HTR-8/SVneo (cell line): Measurements from ENCODE around the gene PTN.

Experiments used
- DNase-seq: peaks from one replicate; pipeline ENCODE4 v3.0.0; 2011; ENCODE audit warnings: low spot score, mixed read lengths; ENCODE audit not compliant: insufficient read length
- FAIRE-seq: peaks from 2 replicates; lab custom pipeline; 2011; peaks lifted over from hg19 to GRCh38; lab: Jason Lieb, UNC

The PTN gene

GRCh38 chr7:137325927-137326326 is 17.6 kb downstream of the PTN start:
- FAIRE-seq (no peak), DNase-seq (no peak)

DNA sequence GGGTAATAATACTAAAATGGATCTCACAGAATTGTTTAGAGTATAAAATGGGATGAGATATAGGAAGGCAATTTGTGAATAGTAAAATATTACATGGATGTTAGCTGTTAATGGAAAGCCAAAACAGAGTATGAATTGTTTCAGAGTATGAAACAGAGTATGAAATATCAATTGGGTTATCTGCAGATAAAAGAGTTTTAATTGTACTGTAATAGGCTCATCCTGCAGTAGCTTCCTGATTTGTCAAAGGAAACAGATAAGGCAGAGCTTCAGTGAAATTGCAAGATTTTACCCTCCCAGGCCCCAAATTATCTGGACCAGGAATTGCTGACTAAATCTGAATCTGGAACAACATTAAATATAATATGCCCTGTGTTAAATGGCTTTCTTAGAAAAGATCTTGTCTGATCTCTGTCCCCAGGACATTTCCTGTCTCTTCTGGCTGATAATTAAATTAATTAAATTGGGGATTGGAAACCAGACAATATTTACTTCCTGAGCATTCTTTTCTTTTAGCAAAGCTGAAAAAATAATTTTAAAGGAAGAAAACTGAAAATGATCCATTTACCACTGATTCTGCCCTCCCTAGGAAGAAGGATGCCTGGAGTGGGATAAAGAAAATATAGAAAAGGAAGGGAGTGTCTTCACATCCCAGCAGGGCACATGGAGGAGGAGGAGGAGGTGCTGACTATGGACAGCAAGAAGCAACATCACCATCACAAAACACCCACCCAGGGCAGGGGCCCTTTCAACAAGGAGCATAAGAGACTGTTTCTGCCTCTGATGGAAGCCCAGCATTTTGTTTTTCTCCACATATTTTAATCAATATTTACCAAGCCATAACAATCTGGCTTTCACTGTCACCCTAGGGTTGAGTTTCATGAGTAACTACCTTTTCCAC is 18.5 kb downstream of the PTN start:
- DNase-seq (no peak), FAIRE-seq (no peak)

DNA sequence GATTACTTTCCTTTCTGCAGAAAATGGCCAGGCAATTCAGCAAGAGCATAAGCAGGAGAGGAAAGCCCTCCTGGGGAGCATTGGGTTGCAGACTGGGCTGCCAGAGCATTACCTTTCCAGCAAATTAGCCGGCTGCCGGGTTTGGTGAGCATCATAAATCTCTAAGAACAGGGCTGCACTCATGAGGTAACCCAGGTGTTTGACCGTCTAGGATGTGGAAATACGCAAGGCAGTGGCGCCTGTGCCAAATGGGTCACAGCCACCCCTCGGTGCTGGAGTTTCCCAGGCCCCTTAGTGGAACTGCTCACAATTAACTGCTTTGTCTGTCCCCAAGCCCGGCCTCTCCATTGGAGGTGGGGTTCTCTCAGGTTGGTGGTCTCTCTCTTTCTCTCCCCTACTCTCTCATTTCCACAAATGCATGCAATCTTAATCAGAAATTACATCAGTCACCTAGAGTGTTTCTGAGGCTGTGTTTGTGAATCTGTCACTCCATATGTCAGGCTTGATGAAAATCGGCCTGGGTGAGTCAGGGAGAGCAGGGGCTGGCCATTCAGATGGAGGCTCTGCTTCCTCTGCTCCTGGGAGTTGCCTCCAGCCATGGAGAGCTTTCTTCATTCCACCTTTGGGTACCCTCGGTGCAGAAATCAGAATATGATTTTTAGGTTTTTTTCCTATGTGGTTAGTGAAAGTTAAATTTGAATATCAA is 26.7 kb downstream of the PTN start:
- FAIRE-seq (no peak), DNase-seq (no peak)

DNA sequence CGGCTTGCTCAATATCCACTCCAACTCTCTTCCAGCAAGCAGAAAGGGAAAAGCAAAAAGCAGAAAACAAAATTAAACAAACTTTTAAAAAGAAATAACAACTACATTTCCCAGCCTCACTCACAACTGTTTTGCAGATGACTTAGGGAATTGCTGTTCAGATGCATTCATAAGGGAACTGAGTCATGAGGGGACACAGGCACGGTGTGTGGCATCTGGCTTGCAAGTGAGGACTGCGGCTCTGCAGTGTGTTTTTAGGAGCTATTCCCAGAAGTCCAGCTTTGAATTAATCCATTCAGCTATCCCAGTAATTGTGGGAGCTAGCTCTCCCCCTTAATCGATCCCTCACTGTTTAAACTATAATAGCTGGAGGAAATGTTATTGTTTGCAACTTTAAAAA is 30.3 kb downstream of the PTN start:
- DNase-seq (no peak), FAIRE-seq (no peak)

- DNase-seq (no peak), FAIRE-seq (no peak)
Measured at GRCh38 chr7:137306748-137307147, 36.8 kb downstream of the PTN start.

GRCh38 chr7:137305901-137306621 is 37.5 kb downstream of the PTN start:
- no peak for DNase-seq
- FAIRE-seq, result no peak

GRCh38 chr7:137304624-137305235 is 38.8 kb downstream of the PTN start:
- no peak for DNase-seq
- FAIRE-seq, result no peak

DNA sequence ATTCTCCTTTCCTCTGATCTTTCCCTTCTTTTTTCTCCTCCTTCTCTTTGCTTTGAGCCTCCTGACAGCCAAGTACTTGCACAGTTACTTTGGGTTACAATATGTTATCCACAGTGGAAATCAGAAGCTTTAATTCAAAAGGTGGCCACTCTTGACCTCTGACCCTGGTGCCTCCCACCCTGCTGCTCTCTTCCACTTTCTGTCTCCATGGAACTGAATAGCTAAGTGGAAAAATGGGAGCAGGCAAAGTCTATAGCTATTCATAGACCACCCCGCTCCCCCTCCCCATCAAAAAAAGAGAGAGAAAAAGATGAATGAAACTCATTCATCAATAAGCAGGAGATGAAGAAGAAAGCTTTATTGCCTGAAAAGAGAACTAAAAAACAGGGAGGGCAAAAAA is 39.4 kb downstream of the PTN start:
- FAIRE-seq, result no peak
- no peak for DNase-seq

DNA sequence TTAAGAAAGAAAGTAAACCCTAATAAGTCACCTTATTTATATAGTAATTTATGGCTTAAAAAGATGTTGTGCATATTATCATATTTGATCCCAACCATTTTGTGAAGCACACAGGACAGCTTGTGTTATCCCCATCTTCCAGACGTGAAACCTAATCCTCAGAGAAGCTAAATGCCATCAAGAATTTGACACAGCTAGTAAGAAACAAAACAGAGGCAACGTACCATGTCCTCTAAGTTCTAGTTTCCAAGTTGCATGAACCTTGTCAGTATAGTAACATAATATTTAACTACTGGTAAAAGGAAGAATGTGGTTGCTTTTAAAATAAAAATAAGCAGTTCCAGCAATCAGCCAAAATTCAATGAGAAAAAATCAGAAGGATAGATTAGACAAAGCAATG is 41.5 kb downstream of the PTN start:
- DNase-seq (no peak), FAIRE-seq (no peak)

DNA sequence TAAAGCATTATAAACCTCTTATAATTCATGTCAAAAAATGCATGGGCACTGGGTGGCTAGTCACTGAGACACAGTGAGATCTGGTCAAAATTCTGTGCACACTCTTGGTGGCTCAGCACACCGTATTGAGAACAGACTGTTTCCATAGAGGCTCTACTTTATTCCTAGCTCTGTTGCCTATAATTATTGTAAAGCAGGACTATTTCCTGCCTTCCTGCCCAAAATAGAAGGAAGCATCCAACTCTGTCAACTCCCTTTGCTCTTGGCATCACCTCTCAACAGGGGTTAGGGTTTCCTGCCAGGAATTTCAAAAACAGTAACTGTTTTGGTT is 45.1 kb downstream of the PTN start:
- DNase-seq, result no peak
- FAIRE-seq, result no peak

DNA sequence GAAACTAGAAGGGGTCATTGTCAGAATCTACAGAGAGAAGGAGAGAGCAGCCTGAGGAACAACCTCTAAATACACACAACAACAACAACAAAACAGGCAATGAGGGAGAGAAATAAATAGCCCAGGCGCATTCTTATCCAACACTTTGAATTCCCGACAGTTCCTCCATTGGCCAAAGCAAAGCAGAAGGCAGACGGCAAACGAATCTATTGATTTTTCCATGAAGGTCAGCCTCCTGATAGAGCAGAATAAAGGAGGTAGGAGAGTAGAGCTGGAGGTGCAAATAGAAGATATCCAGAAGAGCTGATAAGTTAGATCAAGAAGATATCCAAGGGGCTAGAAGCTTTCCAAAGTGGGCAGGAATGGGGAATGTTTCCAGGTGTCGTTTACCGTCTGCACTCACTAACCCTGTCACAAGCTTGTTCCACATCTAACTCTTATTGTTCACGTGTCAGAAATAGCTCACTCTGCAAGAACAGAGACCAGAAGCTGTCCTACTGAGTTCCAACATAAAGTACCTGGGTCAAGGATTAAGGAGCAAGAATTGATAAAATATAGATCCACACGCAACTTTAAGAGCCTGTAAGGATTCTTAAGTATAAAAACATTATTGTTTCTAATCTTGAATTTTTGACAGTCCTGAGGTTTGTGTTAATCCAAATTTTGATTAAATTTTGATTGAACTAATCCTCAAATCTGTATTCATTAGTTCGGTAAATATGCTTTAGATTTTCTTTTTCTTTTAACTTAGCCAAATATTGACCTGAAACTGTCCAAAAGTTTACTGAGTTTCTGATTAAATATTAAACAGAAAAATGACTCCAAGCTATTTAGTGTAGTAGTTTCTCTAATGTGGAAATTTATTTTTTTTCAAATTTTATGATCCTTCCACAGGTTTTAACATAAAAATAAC is 45.7 kb downstream of the PTN start:
- FAIRE-seq (no peak), DNase-seq (no peak)

GRCh38 chr7:137296576-137296975 is 47.0 kb downstream of the PTN start:
- DNase-seq (no peak), FAIRE-seq (no peak)

DNA sequence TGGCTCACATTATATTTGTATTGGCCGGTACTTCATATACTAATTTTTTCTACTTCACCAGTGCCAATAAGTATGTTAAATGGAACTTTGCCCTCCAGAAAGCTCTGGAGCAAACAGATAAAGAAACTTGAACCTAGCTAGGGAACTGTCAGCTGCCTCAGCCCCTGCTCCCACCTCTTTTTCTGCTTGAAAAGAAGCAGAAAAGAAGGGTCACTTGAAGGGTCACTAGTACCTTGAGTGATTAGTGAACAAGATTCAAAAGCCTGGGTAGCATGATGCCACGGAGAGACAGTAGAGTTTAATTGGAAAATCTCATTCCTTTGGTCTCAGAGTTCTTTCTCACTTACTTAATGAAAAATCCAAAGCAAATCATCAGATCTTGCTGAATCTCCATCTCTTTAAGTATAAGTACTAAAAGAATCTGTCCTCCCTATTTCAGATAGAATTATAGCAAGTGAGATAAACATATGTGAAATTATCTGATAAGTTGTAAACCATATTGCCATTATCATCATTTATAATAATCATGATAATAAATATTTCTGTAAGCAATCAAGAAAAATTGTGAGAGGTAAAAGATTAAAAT is 47.7 kb downstream of the PTN start:
- no peak for FAIRE-seq
- DNase-seq, result no peak

DNA sequence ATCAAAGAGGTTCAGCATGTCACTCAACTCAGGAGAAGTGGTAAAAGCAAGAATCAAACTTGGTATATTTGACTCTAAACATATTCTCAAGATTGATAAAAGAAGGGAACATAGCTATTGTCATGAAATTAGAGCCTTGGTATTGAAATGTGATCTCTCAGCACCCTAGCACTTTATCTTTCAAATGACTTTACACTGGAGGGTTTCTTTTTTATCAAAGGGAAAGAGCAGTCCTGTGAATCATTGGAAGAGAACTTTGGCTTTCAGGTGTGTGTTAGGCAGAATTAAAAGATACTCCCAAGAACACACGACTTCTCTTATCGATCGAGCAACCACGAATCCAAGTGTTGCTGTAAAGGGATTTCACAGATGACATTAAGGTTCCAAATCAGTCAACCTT is 54.4 kb downstream of the PTN start:
- no peak for DNase-seq
- no peak for FAIRE-seq

- FAIRE-seq (no peak), DNase-seq (no peak)
Measured at GRCh38 chr7:137287651-137288258, 55.8 kb downstream of the PTN start.

DNA sequence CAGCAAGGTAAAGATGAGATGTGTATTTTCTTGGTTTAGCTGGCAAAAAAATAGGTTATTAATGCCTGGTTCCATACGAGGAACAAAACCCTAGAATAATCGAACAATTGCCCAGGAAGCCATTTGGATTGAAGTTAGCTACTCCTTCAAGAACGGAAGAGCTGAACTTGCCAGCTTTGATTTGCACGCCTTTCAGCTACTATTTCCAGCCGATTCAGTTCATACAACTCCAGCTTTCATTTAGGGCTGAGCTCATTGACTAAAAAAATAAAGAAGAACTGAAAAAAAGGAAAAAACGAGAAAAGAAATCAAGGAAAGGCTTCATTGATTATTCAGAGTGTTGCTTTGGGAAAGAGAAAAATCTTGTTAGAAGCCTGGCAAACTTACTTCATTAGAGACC is 60.4 kb downstream of the PTN start:
- no peak for FAIRE-seq
- DNase-seq, result no peak

GRCh38 chr7:137282043-137282442 is 61.5 kb downstream of the PTN start:
- DNase-seq, result no peak
- FAIRE-seq, result no peak

DNA sequence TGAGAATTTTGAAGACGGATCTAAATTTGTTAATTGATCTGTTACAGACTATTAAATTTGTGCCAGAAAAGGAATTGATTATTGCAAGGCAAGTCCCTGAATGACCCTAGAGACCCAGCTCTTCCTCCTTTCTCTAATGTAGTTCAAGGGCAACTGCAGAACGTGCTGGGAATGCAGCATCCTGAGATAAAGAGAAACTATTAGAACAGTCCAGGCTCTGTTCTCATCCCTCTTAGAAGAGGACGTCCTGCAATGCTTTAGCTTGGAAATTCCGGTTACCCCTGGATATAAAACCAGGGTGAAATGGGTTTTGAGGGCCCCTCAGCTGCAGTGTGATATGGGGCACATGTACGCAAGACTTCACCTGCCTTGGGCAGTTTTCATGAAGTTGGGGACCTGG is 67.3 kb downstream of the PTN start:
- DNase-seq, result no peak
- no peak for FAIRE-seq

- no peak for FAIRE-seq
- no peak for DNase-seq
Measured at GRCh38 chr7:137272249-137272648, 71.3 kb downstream of the PTN start.
